ENCODE results near the gene IER3.
A peak's percentile ranks its signal among the peaks of the same experiment; 100 is the strongest.
"Not testable (repeated sequence)": the region's sequence is repeated elsewhere in the genome, so short reads cannot be mapped to it uniquely, and the experiment has no call there.

IER3 gene

DNA sequence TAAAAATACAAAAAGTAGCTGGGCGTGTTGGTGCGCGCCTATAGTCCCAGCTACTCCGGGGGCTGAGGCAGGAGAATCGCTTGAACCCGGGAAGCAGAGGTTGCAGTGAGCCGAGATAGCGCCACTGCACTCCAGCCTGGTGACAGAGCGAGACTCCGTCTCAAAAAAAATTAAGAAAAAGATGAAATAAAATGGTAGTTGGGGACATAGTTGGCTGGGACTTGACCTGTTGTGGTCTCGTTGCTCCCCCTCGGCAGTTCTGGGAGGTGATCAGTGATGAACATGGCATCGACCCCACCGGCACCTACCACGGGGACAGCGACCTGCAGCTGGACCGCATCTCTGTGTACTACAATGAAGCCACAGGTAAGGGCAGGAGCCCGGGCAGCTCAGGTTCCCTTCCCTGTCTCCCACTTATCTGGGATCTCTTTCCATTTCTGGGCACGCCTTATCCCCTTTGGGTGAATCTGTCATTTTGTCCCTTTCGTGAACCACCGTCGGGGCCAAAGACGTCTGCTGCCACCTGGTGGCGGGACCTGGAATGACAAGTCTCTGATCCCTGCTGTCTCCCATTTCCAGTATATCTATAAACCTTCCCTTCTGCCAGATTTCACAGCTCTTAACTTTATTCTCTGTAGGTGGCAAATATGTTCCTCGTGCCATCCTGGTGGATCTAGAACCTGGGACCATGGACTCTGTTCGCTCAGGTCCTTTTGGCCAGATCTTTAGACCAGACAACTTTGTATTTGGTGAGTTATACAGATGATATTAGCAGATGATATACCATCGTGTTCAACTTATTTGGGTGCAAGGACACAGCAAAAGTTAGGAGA is 21.9 kb downstream of the IER3 start:
- peak; percentile 77 for DNase-seq

DNA sequence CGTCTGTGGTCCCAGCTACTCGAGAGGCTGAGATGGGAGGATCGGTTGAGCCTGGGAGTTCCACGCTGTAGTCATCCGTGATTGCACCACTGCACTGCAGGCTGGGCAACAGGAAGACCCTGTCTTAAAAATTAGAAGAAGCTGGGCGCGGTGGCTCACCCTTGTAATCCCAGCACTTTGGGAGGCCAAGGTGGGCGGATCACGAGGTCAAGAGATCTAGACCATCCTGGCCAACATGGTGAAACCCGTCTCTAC is 22.4 kb downstream of the IER3 start:
- DNase-seq, result peak; percentile 89

DNA sequence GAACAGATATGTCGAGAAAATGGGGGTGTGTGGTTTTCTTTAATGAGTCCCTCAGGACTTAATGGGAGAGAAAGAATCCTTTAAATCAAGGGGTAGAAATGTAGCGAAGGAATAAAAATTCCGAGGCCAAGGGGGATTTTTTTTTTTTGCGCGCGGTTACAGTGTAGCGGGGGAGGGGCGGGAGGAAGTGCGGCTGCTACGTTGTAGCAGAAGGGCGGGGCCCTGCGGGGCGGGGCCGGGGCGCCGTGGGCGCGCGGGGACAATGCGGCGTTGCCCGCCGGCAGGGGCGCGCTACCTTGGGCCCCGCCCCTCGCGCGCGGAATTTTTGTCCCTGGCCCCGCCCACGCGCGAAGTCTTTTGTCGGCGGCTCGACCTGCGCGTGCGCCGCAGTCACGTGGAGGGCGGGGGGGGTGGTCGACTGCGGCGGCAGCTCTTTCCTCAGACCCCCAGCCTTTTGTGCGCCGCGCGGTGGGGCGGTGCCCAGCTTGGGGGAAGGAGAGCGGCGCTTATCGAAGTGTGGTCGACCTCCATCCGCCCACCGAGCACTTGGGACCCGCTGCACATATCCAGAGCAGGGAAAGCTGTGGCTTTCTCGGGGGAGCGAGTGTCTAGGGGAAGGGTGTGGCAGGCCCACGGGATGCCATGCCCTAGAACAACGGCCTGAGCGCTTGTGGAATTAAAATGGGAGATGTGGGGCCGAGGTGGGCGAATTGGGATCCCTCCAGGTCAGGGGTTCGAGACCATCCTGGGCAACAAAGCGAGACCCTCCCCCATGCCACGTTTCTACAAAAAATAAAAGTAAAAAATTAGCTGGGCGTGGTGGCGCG is 22.9 kb downstream of the IER3 start:
- peak; percentile 97 for DNase-seq

DNA sequence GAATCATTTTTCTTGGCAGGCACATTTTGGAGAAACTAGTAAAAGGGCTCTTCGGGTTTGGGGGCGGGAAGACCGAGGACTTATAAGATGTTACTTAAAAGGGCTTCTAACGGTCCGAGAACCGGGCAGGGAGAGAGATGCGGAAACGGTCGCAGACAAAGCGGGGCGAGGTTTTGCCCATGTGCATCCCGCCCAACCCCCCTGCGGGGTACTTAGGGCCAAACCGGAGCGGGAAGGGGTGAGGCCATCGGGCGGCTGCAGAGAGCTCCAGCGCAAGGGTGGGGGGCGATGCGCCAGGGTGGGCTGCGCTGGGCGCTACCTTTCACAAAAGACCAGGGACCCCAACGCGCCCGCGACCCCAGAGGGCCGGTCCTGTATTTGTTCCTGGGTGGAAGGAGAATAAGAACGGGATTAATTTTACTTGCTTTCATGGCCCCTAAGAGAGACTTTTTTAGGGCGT is 23.6 kb downstream of the IER3 start:
- peak; percentile 66 for DNase-seq

DNA sequence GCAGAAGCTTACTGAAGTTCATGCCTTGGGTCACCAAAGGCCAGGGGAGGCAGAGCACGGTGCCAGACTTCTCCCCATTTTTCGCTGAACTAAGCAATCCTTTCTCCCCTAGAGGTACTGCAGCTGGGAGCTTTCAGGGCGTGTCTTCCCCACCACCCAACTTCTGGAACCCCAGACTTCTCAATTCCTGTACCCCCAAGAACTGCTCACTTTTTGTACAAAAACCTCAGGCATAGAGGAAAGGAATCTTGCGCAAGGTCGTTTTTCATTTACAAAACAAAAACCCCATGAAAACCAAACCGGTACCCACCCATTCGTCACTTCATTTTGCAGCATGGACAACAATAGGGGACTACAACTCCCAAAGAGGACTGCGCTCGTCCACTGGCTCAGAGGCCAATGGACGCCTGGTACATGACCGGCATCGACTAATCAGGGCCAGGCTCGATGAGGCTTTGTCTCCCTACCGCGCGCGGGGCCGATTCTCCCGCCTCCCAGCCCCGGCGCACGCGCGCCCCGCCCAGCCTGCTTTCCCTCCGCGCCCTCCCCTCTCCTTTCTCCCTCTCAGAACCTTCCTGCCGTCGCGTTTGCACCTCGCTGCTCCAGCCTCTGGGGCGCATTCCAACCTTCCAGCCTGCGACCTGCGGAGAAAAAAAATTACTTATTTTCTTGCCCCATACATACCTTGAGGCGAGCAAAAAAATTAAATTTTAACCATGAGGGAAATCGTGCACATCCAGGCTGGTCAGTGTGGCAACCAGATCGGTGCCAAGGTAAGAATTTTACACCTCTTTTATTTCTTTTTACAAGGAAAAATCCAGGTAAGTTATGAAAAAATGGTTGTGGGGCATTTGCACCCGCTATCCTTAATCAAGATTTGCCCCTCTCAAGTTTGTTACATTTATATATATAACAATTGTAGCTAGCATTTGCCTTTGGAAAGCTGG is 24.3 kb downstream of the IER3 start, which contains the start of gene TUBB:
Gene TUBB, plus strand, starts transcription at position 562 of the 947 bp plus-strand sequence. Its CDS starts 155 bp downstream, at position 717.
- peak; percentile 98 for DNase-seq

DNA sequence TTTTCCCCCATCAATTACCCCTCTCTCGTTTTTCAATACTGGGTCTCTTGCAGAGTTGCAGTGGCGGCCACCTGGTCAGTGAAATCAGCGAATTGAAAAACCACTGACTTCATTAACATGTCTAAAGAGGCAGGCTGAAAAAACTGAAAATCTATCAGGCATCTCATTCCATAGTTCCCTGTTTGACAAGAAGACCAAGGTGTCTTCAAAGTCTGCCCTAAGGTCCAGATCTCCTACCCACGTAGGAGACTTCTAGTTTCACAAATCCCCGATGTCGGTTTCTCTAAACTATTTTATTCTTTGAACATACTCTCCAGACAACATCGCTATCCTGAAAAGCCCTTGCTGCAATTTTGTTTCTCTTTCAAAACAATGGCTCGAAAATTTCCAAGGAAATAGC is 25.0 kb downstream of the IER3 start:
- DNase-seq, result no peak

- not testable (repeated sequence) for DNase-seq
Observed at GRCh38 chr6:30717845-30718720, 26.3 kb downstream of the IER3 start.

DNA sequence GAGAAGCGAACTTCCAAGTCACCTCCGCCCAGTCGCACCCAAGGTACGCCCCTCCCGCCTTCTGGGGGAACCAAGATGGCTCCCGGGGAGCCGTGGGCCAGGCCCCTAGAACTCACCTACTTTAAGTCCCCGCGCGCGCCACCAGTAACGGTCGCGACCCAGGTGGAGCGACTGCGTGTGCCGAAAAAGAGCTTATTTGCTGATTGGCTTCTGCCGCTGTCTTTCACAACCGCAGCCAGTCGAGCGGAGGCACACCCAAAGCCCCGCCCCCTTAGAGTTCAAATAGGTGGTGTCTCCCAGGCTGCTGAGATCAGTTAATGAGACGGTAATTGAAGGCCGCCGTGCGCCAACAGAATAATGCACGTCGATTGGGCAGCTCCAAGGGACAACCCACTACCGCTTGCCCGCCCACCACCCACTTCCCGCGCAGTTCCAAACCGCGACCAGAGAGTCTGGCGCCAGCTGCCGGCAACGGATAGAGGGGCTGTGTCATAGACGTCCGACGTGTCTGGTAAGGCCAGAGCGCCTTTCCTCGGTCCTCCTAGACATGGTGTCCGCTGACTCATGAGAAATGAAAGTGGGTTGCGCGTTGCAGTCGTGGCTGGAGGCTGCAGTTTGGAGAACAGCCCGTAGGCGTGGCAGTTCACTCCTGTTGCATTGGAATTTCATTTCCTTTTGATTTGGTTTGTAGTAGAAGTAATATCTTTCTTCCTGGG is 27.1 kb downstream of the IER3 start, which contains the start of gene MDC1:
Gene MDC1, minus strand, starts transcription at position 153 of the 716 bp plus-strand sequence. CDS start 2,106 bp downstream, outside the sequence.
- DNase-seq, result peak; percentile 100

DNA sequence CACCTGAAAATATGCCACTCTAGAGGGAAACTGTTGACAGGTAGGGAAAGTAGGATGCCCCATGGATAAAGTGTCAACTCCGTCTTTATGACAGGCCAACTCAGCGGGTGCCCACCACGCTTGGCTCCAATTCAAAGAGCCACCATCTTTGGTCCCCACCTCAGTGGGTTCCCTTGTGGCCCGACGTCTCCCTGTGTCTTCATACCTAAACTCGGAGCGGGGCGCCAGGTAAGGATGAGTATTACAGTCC is 27.5 kb downstream of the IER3 start:
- no peak for DNase-seq

DNA sequence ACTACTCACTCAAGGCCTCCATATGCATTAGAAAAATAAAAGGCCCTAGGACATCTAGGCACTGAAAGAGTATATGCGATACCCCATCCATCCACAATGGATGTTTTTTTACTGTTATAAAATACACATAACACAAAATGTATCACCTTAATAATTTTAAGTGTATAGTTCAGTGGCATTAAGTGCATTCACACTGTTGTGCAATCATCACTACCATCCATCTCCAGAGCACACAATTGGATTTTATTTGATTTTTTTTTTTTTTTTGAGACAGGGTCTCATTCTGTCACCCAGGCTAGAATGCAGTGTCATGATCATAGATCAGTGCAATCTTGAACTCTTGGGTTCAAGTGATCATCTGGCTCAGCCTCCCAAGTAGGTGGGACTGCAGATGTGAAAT is 30.1 kb downstream of the IER3 start:
- no peak for DNase-seq

DNA sequence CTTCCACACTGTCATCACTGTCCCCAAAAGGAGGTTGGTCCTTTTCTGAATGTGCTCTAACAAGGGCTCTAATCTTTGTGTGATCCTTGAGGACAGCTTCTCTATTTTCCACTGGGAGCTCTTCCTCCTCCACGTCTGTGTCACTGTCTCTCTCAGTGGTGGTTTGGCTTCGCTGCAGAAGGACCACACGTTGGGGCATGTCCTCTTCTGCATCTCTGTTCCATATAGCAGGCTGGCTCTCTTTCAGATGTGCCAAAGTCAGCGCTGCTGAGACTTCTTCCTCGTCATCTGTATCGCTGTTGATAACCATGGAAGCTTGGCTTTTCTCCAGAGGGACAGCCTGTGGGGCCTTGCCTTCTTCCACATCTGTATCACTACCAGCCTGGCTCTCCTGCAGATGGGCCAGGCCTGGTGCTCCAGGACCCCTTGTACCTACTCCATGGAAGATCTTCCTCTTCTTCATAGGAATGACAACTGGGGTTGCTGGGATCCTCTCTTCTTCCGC is 31.9 kb downstream of the IER3 start:
- DNase-seq, result no peak

DNA sequence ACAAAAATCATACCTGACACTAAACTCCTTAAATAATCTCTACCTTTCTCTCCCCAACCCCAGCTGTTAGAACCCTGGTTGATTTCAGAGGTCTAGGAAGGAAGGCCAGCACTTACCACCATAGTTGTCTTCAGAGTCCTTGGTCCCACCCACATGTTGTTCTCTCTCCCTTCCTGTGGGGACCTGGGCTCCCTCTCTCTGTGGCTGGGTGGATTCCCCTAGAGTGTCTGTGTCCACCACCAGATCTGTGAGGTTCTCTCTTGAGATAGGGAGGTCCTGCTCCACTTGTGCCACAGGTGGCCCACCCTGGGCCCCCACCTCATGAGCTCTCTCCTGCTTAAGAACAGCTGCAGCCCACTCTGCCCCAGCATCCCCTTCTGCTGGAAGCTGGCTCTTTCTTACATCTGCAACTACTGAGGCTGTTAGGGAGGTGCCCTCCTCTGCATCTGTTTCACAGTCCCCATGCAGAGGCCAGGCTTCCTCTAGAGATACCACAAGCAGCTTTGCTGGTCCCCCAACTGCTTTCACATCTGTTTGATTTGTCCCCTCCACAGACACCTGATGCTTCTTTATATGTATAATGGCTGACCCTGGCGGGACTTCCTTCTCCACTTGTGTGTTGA is 32.5 kb downstream of the IER3 start:
- no peak for DNase-seq

DNA sequence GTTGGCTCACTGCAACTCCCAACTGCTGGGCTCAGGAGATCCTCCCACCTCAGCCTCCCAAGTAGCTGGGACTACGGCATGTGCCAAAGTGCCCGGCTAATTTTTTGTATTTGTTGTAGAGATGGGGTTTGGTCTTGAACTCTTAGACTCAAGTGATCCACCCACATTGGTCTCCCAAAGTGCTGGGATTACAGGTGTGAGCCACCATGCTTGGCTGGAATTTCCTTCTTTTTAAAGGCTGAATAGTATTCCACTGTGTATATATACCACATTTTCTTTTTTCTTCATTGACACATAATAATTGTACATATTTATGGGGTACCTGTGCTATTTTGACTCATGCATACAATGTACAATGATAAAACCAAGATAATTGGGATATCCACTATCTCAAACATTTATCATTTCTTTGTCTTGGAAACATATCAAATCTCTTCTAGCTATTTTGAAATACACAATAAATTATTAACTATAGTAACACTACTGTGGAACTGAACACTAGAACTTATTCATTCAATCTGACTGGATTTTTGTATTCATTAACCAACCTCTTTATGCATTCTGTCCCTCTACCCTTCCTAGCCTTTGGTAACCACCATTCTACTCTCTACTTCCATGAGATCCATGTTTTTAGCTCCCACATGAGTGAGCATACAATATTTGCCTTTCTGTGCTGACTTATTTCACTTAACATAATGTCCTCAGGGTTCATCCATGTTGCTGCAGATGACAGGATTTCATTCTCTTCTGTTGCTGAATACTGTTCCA is 35.1 kb downstream of the IER3 start:
- no peak for DNase-seq

DNA sequence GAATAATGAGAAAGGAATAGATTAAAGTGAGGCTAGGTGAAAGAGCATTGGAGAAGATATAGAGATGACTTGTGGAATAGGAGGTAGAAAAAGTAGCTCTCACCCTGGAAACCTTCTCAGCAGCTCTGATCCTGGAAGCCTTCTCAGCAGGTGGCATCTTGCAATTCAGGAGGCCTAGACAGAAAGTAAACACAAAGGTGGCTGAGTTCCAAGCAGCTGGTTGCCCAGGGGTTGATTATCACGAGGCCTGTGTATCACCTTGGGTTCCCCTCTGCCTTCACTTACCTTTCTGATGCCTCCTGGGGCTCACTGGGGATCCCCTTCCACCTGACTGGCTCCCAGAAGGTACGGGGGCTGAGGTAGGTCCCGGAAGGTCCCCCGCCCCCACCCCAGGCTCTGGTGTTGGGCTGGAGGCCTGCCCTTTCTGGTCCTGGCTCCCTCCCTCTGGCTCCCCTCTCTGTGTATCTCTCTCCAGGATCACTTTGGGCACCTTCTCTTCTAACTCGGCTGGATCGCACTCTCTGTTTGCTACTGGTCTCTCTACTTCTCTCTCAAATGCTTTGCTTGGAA is 37.0 kb downstream of the IER3 start:
- no peak for DNase-seq

GRCh38 chr6:30705620-30706019 is 38.7 kb downstream of the IER3 start:
- DNase-seq, result no peak

DNA sequence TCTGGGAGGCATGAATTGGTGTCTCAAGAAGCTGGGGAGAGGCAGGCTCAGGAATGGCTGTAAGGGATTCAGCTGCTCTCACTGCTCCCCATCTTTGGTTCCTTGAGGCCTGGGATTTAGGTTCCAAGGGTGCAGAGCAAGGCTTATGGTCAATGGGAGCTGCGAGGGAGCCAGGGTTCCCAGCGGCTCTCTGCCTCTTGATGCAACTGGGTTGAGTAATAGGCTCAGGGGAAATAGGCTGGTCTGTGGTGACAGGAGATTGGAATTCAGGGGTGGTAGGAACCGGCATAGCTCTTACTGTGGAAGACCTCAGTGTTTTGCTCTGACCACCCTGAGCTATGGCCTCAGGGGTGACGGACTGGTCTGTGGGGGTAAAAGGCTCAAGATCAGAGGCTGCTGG is 40.5 kb downstream of the IER3 start:
- DNase-seq, result peak; percentile 49

DNA sequence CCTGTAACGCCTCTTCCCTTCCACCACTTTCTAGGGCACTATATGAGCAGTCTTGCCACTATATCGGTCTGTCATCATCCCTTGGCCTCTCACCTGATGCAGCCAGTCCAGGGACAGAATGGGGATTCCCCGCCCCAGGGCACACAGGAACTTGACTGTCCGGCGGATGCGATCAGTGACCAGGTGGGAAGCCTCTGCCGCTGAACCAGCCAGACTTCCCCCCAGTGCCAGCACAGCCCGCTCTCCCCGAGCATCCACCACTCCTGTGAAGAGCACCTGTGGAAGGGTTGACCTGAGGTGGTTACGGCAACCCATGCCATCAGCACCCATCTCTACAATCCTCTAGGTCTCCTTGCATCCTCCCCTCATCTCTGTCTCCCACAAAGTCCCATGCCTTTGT is 41.3 kb downstream of the IER3 start:
- DNase-seq, result no peak

GRCh38 chr6:30700340-30700739 is 44.0 kb downstream of the IER3 start:
- peak; percentile 74 for DNase-seq

GRCh38 chr6:30696432-30696831 is 47.9 kb downstream of the IER3 start:
- DNase-seq, result no peak
